ENCODE data around the gene PPP1R37. TPM values are rescaled to one million over a fixed set of nuclear protein-coding genes. Genes with fewer than 3 reads are reported as not detected.
A peak's percentile ranks its signal among the peaks of the same experiment; 100 is the strongest.

The PPP1R37 gene
- total and polyA plus RNA-seq, 2 of the 8 experiments (the other 6 are each of a cell fraction or from before 2014, with no cell fraction given) = 14.6 to 25.7 TPM

- H3K4me2 ChIP-seq (ENCODE audit: insufficient read depth in 1 of 2, low read depth in 2 of 2, low read length in 2 of 2) = peak overlapping the region in 1 of 2 experiments; percentile 7; a peak in 1 of 4 replicates
- no peak overlapping the region for H3K56ac ChIP-seq (replicated peaks; ENCODE audit: insufficient read length, low read depth, low read length)
- H2BK20ac ChIP-seq (ENCODE audit: low read length) = no peak overlapping the region
- no peak overlapping the region for H2BK12ac ChIP-seq (ENCODE audit: low read depth, low read length)
- no peaks in the 10 kb centered on the region for H3K9me3 ChIP-seq (ENCODE audit: insufficient read depth in 2 of 2, low read depth in 1 of 2, low read length in 1 of 2)
- H2AK5ac ChIP-seq (ENCODE audit: low read depth, low read length) = no peak overlapping the region
- no peak overlapping the region for H3K4ac ChIP-seq (replicated peaks; ENCODE audit: insufficient read length, low read depth, low read length)
- no peak overlapping the region for H3K14ac ChIP-seq (ENCODE audit: insufficient read length)
- TF ChIP-seq, protein P1, sequence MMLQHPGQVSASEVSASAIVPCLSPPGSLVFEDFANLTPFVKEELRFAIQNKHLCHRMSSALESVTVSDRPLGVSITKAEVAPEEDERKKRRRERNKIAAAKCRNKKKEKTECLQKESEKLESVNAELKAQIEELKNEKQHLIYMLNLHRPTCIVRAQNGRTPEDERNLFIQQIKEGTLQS (IDR thresholded peaks at IDR 0.05; ENCODE audit: insufficient read depth, low read depth, low read length) = no peak
- no peak for TF ChIP-seq RAD21 (IDR thresholded peaks at IDR 0.05 in 1 of 2, conservative IDR thresholded peaks at IDR 0.05 in 1 of 2; ENCODE audit: low read depth in 2 of 2, low read length in 2 of 2)
- no peak for TF ChIP-seq RXRA (IDR thresholded peaks at IDR 0.05; ENCODE audit: insufficient read depth, low read depth, low read length)
- peak; percentile 59; the same call in 1 of the 2 replicates for TF ChIP-seq JUND (IDR thresholded peaks at IDR 0.05; ENCODE audit: low read length)
- H4K5ac ChIP-seq (ENCODE audit: insufficient read length, low read depth, low read length) = no peak overlapping the region
- no peak overlapping the region for H3K27ac ChIP-seq (ENCODE audit: low read depth, low read length)
- CTCF ChIA-PET (ENCODE audit: partially characterized antibody) = interaction anchor here (0.9 to 8.3 kb wide), 10 partner anchors 8 to 329 kb away, joined by 3 to 57 read pairs (median 3); no protein-coding TSS in a partner anchor
- WGBS, 2 experiments (ENCODE audit: extremely low coverage in 1 of 2, insufficient coverage in 1 of 2, insufficient read length in 1 of 2, insufficient replicate concordance in 2 of 2, low coverage in 1 of 2, low lambda C conversion rate in 2 of 2, missing lambda C conversion rate in 1 of 2) = 89% methylated on average over 16 of the region's 16 CpGs; no CpG with 5 or more reads in 1 of the 2 experiments
- H2BK15ac ChIP-seq (ENCODE audit: low read length) = no peak overlapping the region
- no peak overlapping the region for H4K8ac ChIP-seq (ENCODE audit: extremely low read depth, insufficient read depth, low read length)
- H4K20me1 ChIP-seq (replicated peaks in 1 of 2; ENCODE audit: control insufficient read depth in 1 of 2, insufficient read depth in 2 of 2, low read length in 2 of 2) = peaks cover 62 to 78% of the 10 kb centered on the region in 2 experiments
- H3K18ac ChIP-seq (ENCODE audit: extremely low read depth, low read length) = no peak overlapping the region
- no peaks in the 10 kb centered on the region for H3K27me3 ChIP-seq (replicated peaks in 1 of 4; ENCODE audit: control insufficient read depth in 3 of 4, extremely low read depth in 1 of 4, insufficient read depth in 3 of 4, low read length in 3 of 4)
- no peak overlapping the region for H2BK120ac ChIP-seq (replicated peaks; ENCODE audit: low read depth, low read length)
- DNase-seq (ENCODE audit: low read depth in 1 of 2, low spot score in 2 of 2) = no peak
- H4K91ac ChIP-seq (replicated peaks; ENCODE audit: insufficient read length, low read length) = no peak overlapping the region
- no peak overlapping the region for H3K23ac ChIP-seq (ENCODE audit: insufficient read length)
- no peak for FAIRE-seq
- peaks cover 0 to 27% (median 17%) of the 10 kb centered on the region in 4 experiments; a peak in 6 of 7 replicates for H3K4me1 ChIP-seq (replicated peaks in 1 of 4; ENCODE audit: control insufficient read depth in 3 of 4, insufficient read depth in 4 of 4, low read length in 3 of 4)
- no peaks in the 10 kb centered on the region; a peak in 2 of 8 replicates for H3K36me3 ChIP-seq (ENCODE audit: control insufficient read depth in 2 of 4, insufficient read depth in 4 of 4, low read length in 3 of 4)
- POLR2A ChIA-PET (ENCODE audit: partially characterized antibody) = interaction anchor here (0.7 to 8.4 kb wide), 13 partner anchors 7 to 49 kb away, joined by 3 to 70 read pairs (median 4); partner anchors contain the start of genes GEMIN7, PPP1R37 and ZNF296
- peaks cover 7% of the 10 kb centered on the region for H3K23me2 ChIP-seq (ENCODE audit: low read depth, low read length)
- peaks cover 65% of the 10 kb centered on the region for H3K79me1 ChIP-seq (ENCODE audit: low read depth, low read length)
- no peak overlapping the region for H2AFZ ChIP-seq (ENCODE audit: low read length)
- H3K4me3 ChIP-seq (ENCODE audit: extremely low read depth in 1 of 4, insufficient read depth in 2 of 4, low read depth in 3 of 4, low read length in 4 of 4) = no peak overlapping the region
- H3K79me2 ChIP-seq (ENCODE audit: control insufficient read depth in 1 of 2, insufficient read depth in 2 of 2, low read length in 2 of 2) = peaks cover 38 to 98% of the 10 kb centered on the region in 2 experiments
- H2BK5ac ChIP-seq (ENCODE audit: low read depth, low read length) = no peak overlapping the region; the same call in 1 of the 2 replicates
- no peak overlapping the region for H3K9ac ChIP-seq (replicated peaks in 1 of 4; ENCODE audit: extremely low read depth in 1 of 4, low read depth in 3 of 4, low read length in 3 of 4)
These were observed 5.0 kb downstream of the PPP1R37 start for GRCh38 chr19:45097776-45098520.
